Ecto neural progenitor cell (in vitro differentiated cells): ENCODE data around the gene KCNG2.

ENCODE experiments used
- DNase-seq: peaks from one replicate; pipeline ENCODE4 v3.0.0-alpha.2; 2018; ENCODE audit warnings: low spot score

The KCNG2 gene

GRCh38 chr18:79940814-79941472 lies 143.2 kb downstream of the KCNG2 start:
- DNase-seq = no peak

- no peak for DNase-seq
These were observed 143.9 kb downstream of the KCNG2 start for GRCh38 chr18:79941473-79942119.

GRCh38 chr18:79942211-79942610 lies 144.5 kb downstream of the KCNG2 start:
- no peak for DNase-seq

- DNase-seq = peak; percentile 42
These were observed 145.3 kb downstream of the KCNG2 start for GRCh38 chr18:79942786-79943607.

- peak; percentile 39 for DNase-seq
These were observed 145.9 kb downstream of the KCNG2 start for GRCh38 chr18:79943608-79944125.

- peak; percentile 44 for DNase-seq
These were observed 146.5 kb downstream of the KCNG2 start for GRCh38 chr18:79944126-79944731.

- no peak for DNase-seq
These were observed 147.0 kb downstream of the KCNG2 start for GRCh38 chr18:79944746-79945117.

GRCh38 chr18:79945118-79946042 lies 147.6 kb downstream of the KCNG2 start:
- DNase-seq = peak; percentile 47

GRCh38 chr18:79947054-79947755 lies 149.5 kb downstream of the KCNG2 start:
- peak; percentile 34 for DNase-seq

GRCh38 chr18:79947881-79948610 lies 150.3 kb downstream of the KCNG2 start:
- no peak for DNase-seq

GRCh38 chr18:79948719-79949411 lies 151.1 kb downstream of the KCNG2 start:
- DNase-seq = peak; percentile 27
